Activated CD4-positive, alpha-beta memory T cell treated with anti-CD3 and anti-CD28 coated beads, Interleukin-2, amount 10 ng/mL, durations not matched to agents 7 days and 5 days (primary cell): Measurements from ENCODE around the gene UGCG. TPM values are rescaled to one million over a fixed set of nuclear protein-coding genes. Genes with fewer than 3 reads are reported as not detected.
"Not testable (repeated sequence)": the region's sequence is repeated elsewhere in the genome, so short reads cannot be mapped to it uniquely, and the experiment has no call there.

ENCODE experiments used
- CTCF ChIA-PET: fragments of 350-600 bp; sonication (Branson Sonifier 250); formaldehyde crosslinking; loops from one replicate; lab custom pipeline; 2021; ENCODE audit warnings: antibody characterized with exemption, inconsistent platforms; lab: Charles Lee
- POLR2A ChIA-PET: fragments of 350-600 bp; sonication (Branson Sonifier 250); formaldehyde crosslinking; loops from one replicate; lab custom pipeline; 2021; ENCODE audit warnings: antibody characterized with exemption; lab: Charles Lee
- DNase-seq: peaks from one replicate; pipeline ENCODE4 v3.0.0-alpha.2; 2020
- H3K27ac Mint-ChIP-seq: one replicate; pipeline ENCODE4 v1.8.0; 2021; ENCODE audit warnings: mild to moderate bottlenecking, mixed read lengths
- H3K27me3 Mint-ChIP-seq: one replicate; pipeline ENCODE4 v1.8.0; 2021; ENCODE audit warnings: mixed read lengths
- H3K36me3 Mint-ChIP-seq: one replicate; pipeline ENCODE4 v1.8.0; 2021; ENCODE audit warnings: low read depth, mixed read lengths
- H3K4me1 Mint-ChIP-seq: one replicate; pipeline ENCODE4 v1.8.0; 2021; ENCODE audit warnings: mixed read lengths
- H3K4me3 Mint-ChIP-seq: one replicate; pipeline ENCODE4 v1.8.0; 2021; ENCODE audit warnings: mild to moderate bottlenecking, mixed read lengths
- H3K9me3 Mint-ChIP-seq: one replicate; pipeline ENCODE4 v1.8.0; 2021; ENCODE audit warnings: mixed read lengths
- total RNA-seq, 2 experiments: library from RNA; stranded (reverse); gene quantifications; one replicate each; pipeline ENCODE4 v1.2.3, GENCODE V29; 2021

UGCG gene
- total RNA-seq, 2 experiments from 2014 or later = 20.9 to 21.4 TPM

- H3K27me3 Mint-ChIP-seq = peaks cover 2% of the 10 kb centered on the region
- no peaks in the 10 kb centered on the region for H3K36me3 Mint-ChIP-seq
- H3K9me3 Mint-ChIP-seq = no peaks in the 10 kb centered on the region
- ChIA-PET CTCF (no interaction called here), POLR2A (no interaction called here)
- H3K27ac Mint-ChIP-seq = no peak overlapping the region
- DNase-seq = peak; percentile 24
- no peak overlapping the region for H3K4me3 Mint-ChIP-seq
- peaks cover 11% of the 10 kb centered on the region for H3K4me1 Mint-ChIP-seq
Measured at GRCh38 chr9:111945216-111945615, 48.6 kb downstream of the UGCG start.

- H3K9me3 Mint-ChIP-seq, H3K4me3 Mint-ChIP-seq, H3K36me3 Mint-ChIP-seq, H3K27ac Mint-ChIP-seq, CTCF ChIA-PET, POLR2A ChIA-PET, DNase-seq, H3K27me3 Mint-ChIP-seq: not testable (repeated sequence)
- peaks cover 11% of the 10 kb centered on the region for H3K4me1 Mint-ChIP-seq
Measured at GRCh38 chr9:111948109-111948508, 51.5 kb downstream of the UGCG start.

GRCh38 chr9:111948951-111949350 is 52.3 kb downstream of the UGCG start:
- H3K4me3 Mint-ChIP-seq = no peak overlapping the region
- DNase-seq = no peak
- peaks cover 11% of the 10 kb centered on the region for H3K4me1 Mint-ChIP-seq
- POLR2A ChIA-PET = no interaction called here
- no peak overlapping the region for H3K27ac Mint-ChIP-seq
- H3K27me3 Mint-ChIP-seq = peaks cover 5% of the 10 kb centered on the region
- CTCF ChIA-PET = no interaction called here
- no peaks in the 10 kb centered on the region for H3K9me3 Mint-ChIP-seq
- no peaks in the 10 kb centered on the region for H3K36me3 Mint-ChIP-seq

- CTCF ChIA-PET = no interaction called here
- H3K36me3 Mint-ChIP-seq = no peaks in the 10 kb centered on the region
- no peaks in the 10 kb centered on the region for H3K9me3 Mint-ChIP-seq
- H3K4me1 Mint-ChIP-seq = peaks cover 5% of the 10 kb centered on the region
- H3K27ac Mint-ChIP-seq = no peak overlapping the region
- POLR2A ChIA-PET = no interaction called here
- no peak overlapping the region for H3K4me3 Mint-ChIP-seq
- DNase-seq = no peak
- peaks cover 5% of the 10 kb centered on the region for H3K27me3 Mint-ChIP-seq
Measured at GRCh38 chr9:111949919-111950318, 53.3 kb downstream of the UGCG start.

GRCh38 chr9:111952559-111952958 is 55.9 kb downstream of the UGCG start:
- peaks cover 5% of the 10 kb centered on the region for H3K27me3 Mint-ChIP-seq
- no peak overlapping the region for H3K4me3 Mint-ChIP-seq
- ChIA-PET POLR2A (no interaction called here), CTCF (no interaction called here)
- H3K4me1 Mint-ChIP-seq = no peaks in the 10 kb centered on the region
- no peak overlapping the region for H3K27ac Mint-ChIP-seq
- H3K36me3 Mint-ChIP-seq = no peaks in the 10 kb centered on the region
- DNase-seq = no peak
- no peaks in the 10 kb centered on the region for H3K9me3 Mint-ChIP-seq

- Mint-ChIP-seq H3K27ac (no peak overlapping the region), H3K4me1 (peaks cover 7% of the 10 kb centered on the region), H3K9me3 (no peaks in the 10 kb centered on the region), H3K27me3 (peaks cover 9% of the 10 kb centered on the region), H3K4me3 (no peak overlapping the region), H3K36me3 (no peaks in the 10 kb centered on the region)
- ChIA-PET CTCF (interaction anchor here (0.5 kb wide), 1 partner anchor 926 kb away, joined by 4 read pairs; no protein-coding TSS in a partner anchor), POLR2A (no interaction called here)
- no peak for DNase-seq
Measured at GRCh38 chr9:111953444-111953843, 56.8 kb downstream of the UGCG start.

GRCh38 chr9:111955048-111955447 is 58.4 kb downstream of the UGCG start:
- H3K27ac Mint-ChIP-seq = no peak overlapping the region
- DNase-seq = no peak
- peaks cover 7% of the 10 kb centered on the region for H3K4me1 Mint-ChIP-seq
- H3K27me3 Mint-ChIP-seq = peaks cover 18% of the 10 kb centered on the region
- ChIA-PET CTCF (no interaction called here), POLR2A (no interaction called here)
- no peak overlapping the region for H3K4me3 Mint-ChIP-seq
- H3K36me3 Mint-ChIP-seq = no peaks in the 10 kb centered on the region
- H3K9me3 Mint-ChIP-seq = no peaks in the 10 kb centered on the region

- Mint-ChIP-seq H3K27ac (no peak overlapping the region), H3K4me1 (peaks cover 7% of the 10 kb centered on the region), H3K27me3 (peaks cover 29% of the 10 kb centered on the region), H3K4me3 (peak overlapping the region; percentile 3), H3K9me3 (no peaks in the 10 kb centered on the region), H3K36me3 (no peaks in the 10 kb centered on the region)
- CTCF ChIA-PET = no interaction called here
- DNase-seq = no peak
- POLR2A ChIA-PET = interaction anchor here (1.0 kb wide), 1 partner anchor 14 kb away, joined by 3 read pairs; no protein-coding TSS in a partner anchor
Measured at GRCh38 chr9:111957856-111958631, 61.4 kb downstream of the UGCG start.

GRCh38 chr9:111959468-111960359 is 63.1 kb downstream of the UGCG start:
- POLR2A ChIA-PET = no interaction called here

GRCh38 chr9:111960485-111960884 is 63.9 kb downstream of the UGCG start:
- H3K27ac Mint-ChIP-seq, H3K4me1 Mint-ChIP-seq, H3K4me3 Mint-ChIP-seq, H3K9me3 Mint-ChIP-seq, H3K36me3 Mint-ChIP-seq, DNase-seq, POLR2A ChIA-PET, CTCF ChIA-PET: not testable (repeated sequence)
- H3K27me3 Mint-ChIP-seq = peaks cover 29% of the 10 kb centered on the region

More at GRCh38 chr9:111959468-111960359, 63.1 kb downstream of the UGCG start:
- Mint-ChIP-seq H3K4me1 (peaks cover 7% of the 10 kb centered on the region), H3K27ac (no peak overlapping the region), H3K4me3 (no peak overlapping the region), H3K27me3 (peaks cover 27% of the 10 kb centered on the region), H3K9me3 (no peaks in the 10 kb centered on the region), H3K36me3 (no peaks in the 10 kb centered on the region)
- DNase-seq = no peak
- CTCF ChIA-PET = no interaction called here

- H3K4me1 Mint-ChIP-seq = peaks cover 10% of the 10 kb centered on the region
- no peak overlapping the region for H3K4me3 Mint-ChIP-seq
- no peaks in the 10 kb centered on the region for H3K9me3 Mint-ChIP-seq
- no peak for DNase-seq
- POLR2A ChIA-PET = no interaction called here
- no peak overlapping the region for H3K27ac Mint-ChIP-seq
- H3K27me3 Mint-ChIP-seq = peaks cover 30% of the 10 kb centered on the region
- no peaks in the 10 kb centered on the region for H3K36me3 Mint-ChIP-seq
- CTCF ChIA-PET = no interaction called here
Measured at GRCh38 chr9:111961009-111961408, 64.4 kb downstream of the UGCG start.

GRCh38 chr9:111961575-111961974 is 65.0 kb downstream of the UGCG start:
- Mint-ChIP-seq H3K36me3 (no peaks in the 10 kb centered on the region), H3K4me3 (no peak overlapping the region), H3K9me3 (no peaks in the 10 kb centered on the region), H3K27me3 (peaks cover 30% of the 10 kb centered on the region), H3K27ac (no peak overlapping the region), H3K4me1 (peaks cover 10% of the 10 kb centered on the region)
- POLR2A ChIA-PET = no interaction called here
- CTCF ChIA-PET = no interaction called here
- DNase-seq = no peak

GRCh38 chr9:111962021-111962420 is 65.4 kb downstream of the UGCG start:
- H3K27me3 Mint-ChIP-seq = peaks cover 30% of the 10 kb centered on the region
- POLR2A ChIA-PET = no interaction called here
- CTCF ChIA-PET = no interaction called here
- peaks cover 10% of the 10 kb centered on the region for H3K4me1 Mint-ChIP-seq
- DNase-seq = no peak
- no peak overlapping the region for H3K27ac Mint-ChIP-seq
- H3K36me3 Mint-ChIP-seq = no peaks in the 10 kb centered on the region
- H3K4me3 Mint-ChIP-seq = no peak overlapping the region
- H3K9me3 Mint-ChIP-seq = no peaks in the 10 kb centered on the region
